CD8-positive, alpha-beta memory T cell (primary cell): ENCODE measurements around the gene RASSF3. TPM values are rescaled to one million over a fixed set of nuclear protein-coding genes. Genes with fewer than 3 reads are reported as not detected.
"Not testable (repeated sequence)": the region's sequence is repeated elsewhere in the genome, so short reads cannot be mapped to it uniquely, and the experiment has no call there.

Experiments
- CTCF ChIA-PET: fragments of 350-600 bp; sonication (Branson Sonifier 250); formaldehyde crosslinking; loops from one replicate; lab custom pipeline; 2021; ENCODE audit warnings: antibody characterized with exemption; lab: Charles Lee
- POLR2A ChIA-PET: fragments of 350-600 bp; sonication (Branson Sonifier 250); formaldehyde crosslinking; loops from one replicate; lab custom pipeline; 2021; ENCODE audit warnings: antibody characterized with exemption; lab: Charles Lee
- DNase-seq, 5 donors: peaks; one replicate each; pipeline versions ENCODE4 v3.0.0 to v3.0.0-alpha.2; 2020 to 2022; ENCODE audit warnings: mixed read lengths in 1 of 5
- H3K27ac ChIP-seq: one replicate; pipeline ENCODE4 v1.7.0; 2013; ENCODE audit warnings: low read depth, mild to moderate bottlenecking, low read length, moderate library complexity
- H3K27me3 ChIP-seq: 2 replicates; pipeline ENCODE4 v1.7.0; 2013; ENCODE audit warnings: low read length, mild to moderate bottlenecking; ENCODE audit not compliant: insufficient read depth, poor library complexity, severe bottlenecking
- H3K36me3 ChIP-seq: 2 replicates; pipeline ENCODE4 v1.7.0; 2013; ENCODE audit warnings: mild to moderate bottlenecking, low read length, moderate library complexity; ENCODE audit not compliant: insufficient read depth
- H3K4me1 ChIP-seq: 2 replicates; pipeline ENCODE4 v1.7.0; 2013; ENCODE audit warnings: mild to moderate bottlenecking, low read length, moderate library complexity; ENCODE audit not compliant: insufficient read depth
- H3K4me3 ChIP-seq: 2 replicates; pipeline ENCODE4 v1.7.0; 2013; ENCODE audit warnings: mild to moderate bottlenecking, low read length
- H3K9me3 ChIP-seq: 2 replicates; pipeline ENCODE4 v1.7.0; 2013; ENCODE audit warnings: mild to moderate bottlenecking, low read length
- H3K27ac Mint-ChIP-seq, 8 donors: one replicate each; pipeline ENCODE4 v1.8.0; 2020 to 2021; ENCODE audit warnings: mixed read lengths in 8 of 8, mild to moderate bottlenecking in 6 of 8, inconsistent platforms in 3 of 8, moderate library complexity in 3 of 8
- H3K27me3 Mint-ChIP-seq, 2 donors: one replicate each; pipeline ENCODE4 v1.8.0; 2020 to 2021; ENCODE audit warnings: mixed read lengths in 2 of 2, mild to moderate bottlenecking in 1 of 2, moderate library complexity in 1 of 2
- H3K36me3 Mint-ChIP-seq, 3 donors: one replicate each; pipeline ENCODE4 v1.8.0; 2020 to 2021; ENCODE audit warnings: mixed read lengths in 3 of 3, inconsistent platforms in 1 of 3, mild to moderate bottlenecking in 1 of 3
- H3K4me1 Mint-ChIP-seq, 3 donors: one replicate each; pipeline ENCODE4 v1.8.0; 2020 to 2021; ENCODE audit warnings: mixed read lengths in 3 of 3, inconsistent platforms in 1 of 3, mild to moderate bottlenecking in 1 of 3
- H3K4me3 Mint-ChIP-seq, 7 donors: one replicate each; pipeline ENCODE4 v1.8.0; 2020 to 2021; ENCODE audit warnings: mixed read lengths in 7 of 7, mild to moderate bottlenecking in 6 of 7, moderate library complexity in 4 of 7, inconsistent platforms in 2 of 7
- H3K9me3 Mint-ChIP-seq, 5 donors: one replicate each; pipeline ENCODE4 v1.8.0; 2020 to 2022; ENCODE audit warnings: mixed read lengths in 5 of 5, mild to moderate bottlenecking in 3 of 5, moderate library complexity in 2 of 5, inconsistent platforms in 1 of 5
- polyA plus RNA-seq: library from polyadenylated mRNA; unstranded; fragments of 300-500 nt; fragmentation: Illumina TruSeq; gene quantifications from one replicate; pipeline ENCODE4 v1.2.3, GENCODE V29; 2021
- total RNA-seq, 2 experiments: library from RNA; stranded (reverse); gene quantifications; one replicate each; pipeline ENCODE4 v1.2.3, GENCODE V29; 2021

RASSF3 gene
- total and polyA plus RNA-seq, 3 experiments from 2014 or later = 4.0 to 59.2 (median 58.2) TPM

GRCh38 chr12:64636856-64637255 is 26.6 kb downstream of the RASSF3 start:
- Mint-ChIP-seq H3K27ac (peak overlapping the region; percentile 16 to 91 (median 59)), H3K4me3 (peak overlapping the region in 2 of 7 donors; percentile 26 to 32), H3K36me3 (peaks cover 20 to 46% (median 22%) of the 10 kb centered on the region in 3 donors), H3K27me3 (no peaks in the 10 kb centered on the region), H3K4me1 (peaks cover 70 to 90% (median 86%) of the 10 kb centered on the region in 3 donors), H3K9me3 (peaks cover 0 to 7% (median 0%) of the 10 kb centered on the region in 5 donors)
- ChIA-PET CTCF (no interaction called here), POLR2A (no interaction called here)
- Histone ChIP-seq H3K4me3 (no peak overlapping the region), H3K27ac (no peak overlapping the region), H3K9me3 (no peaks in the 10 kb centered on the region), H3K27me3 (no peaks in the 10 kb centered on the region), H3K36me3 (peaks cover 8% of the 10 kb centered on the region), H3K4me1 (peaks cover 77% of the 10 kb centered on the region)
- no peak for DNase-seq

DNA sequence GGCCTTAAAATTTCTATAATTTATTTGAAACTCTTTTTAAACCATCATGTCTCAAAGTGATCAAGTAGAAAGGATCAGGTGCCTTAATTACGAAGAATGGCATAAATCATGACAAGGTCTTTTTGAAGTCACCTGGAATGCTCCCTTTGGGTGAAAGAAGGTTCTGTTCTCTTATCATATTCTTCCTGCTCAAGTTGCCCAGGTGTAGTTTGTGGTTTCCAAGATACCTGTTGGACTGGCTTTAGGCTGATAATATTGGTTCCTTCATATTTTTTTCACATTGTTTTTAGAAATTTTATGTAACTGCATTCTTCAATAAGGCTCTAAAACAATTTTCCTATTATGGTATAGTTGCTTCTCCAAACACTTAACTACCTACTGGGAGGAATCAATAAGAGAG is 29.2 kb downstream of the RASSF3 start:
- H3K9me3 ChIP-seq = no peaks in the 10 kb centered on the region
- peak overlapping the region in 6 of 8 donors; percentile 20 to 84 (median 54) for H3K27ac Mint-ChIP-seq
- H3K27me3 ChIP-seq = no peaks in the 10 kb centered on the region
- H3K27ac ChIP-seq = no peak overlapping the region
- peak overlapping the region in 3 of 7 donors; percentile 3 to 8 (median 5) for H3K4me3 Mint-ChIP-seq
- no peaks in the 10 kb centered on the region for H3K27me3 Mint-ChIP-seq
- POLR2A ChIA-PET = no interaction called here
- peaks cover 69% of the 10 kb centered on the region for H3K4me1 ChIP-seq
- peaks cover 4 to 28% (median 13%) of the 10 kb centered on the region in 3 donors for H3K36me3 Mint-ChIP-seq
- H3K36me3 ChIP-seq = peaks cover 7% of the 10 kb centered on the region
- H3K4me3 ChIP-seq = peak overlapping the region; percentile 1
- H3K4me1 Mint-ChIP-seq = peaks cover 67 to 88% (median 84%) of the 10 kb centered on the region in 3 donors
- H3K9me3 Mint-ChIP-seq = no peaks in the 10 kb centered on the region
- CTCF ChIA-PET = interaction anchor here (1.2 kb wide), 1 partner anchor 59 kb away, joined by 4 read pairs; no protein-coding TSS in a partner anchor
- DNase-seq = no peak

- POLR2A ChIA-PET = no interaction called here
Observed at GRCh38 chr12:64646318-64646717, 36.0 kb downstream of the RASSF3 start.

DNA sequence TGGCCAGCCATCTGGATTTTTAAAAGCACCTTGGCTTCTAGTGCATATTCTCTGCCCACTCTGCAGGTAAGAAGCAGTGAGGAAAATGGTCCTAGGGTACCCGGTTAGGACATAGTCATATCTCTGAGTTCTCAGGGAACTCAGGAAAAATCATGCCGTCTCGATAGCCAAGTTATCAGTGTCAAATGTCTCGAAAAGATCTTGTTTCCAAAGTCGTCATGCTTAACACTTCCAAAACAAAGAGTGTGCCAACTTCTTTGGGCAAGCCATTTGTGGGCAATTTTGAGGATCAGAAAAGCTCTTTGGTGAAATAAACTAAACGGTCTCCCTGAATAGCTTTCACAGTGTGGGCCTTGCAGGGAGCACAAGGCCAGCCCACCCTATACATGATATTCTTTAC is 39.2 kb downstream of the RASSF3 start:
- H3K4me1 Mint-ChIP-seq = peaks cover 72 to 88% (median 87%) of the 10 kb centered on the region in 3 donors
- H3K4me1 ChIP-seq = peaks cover 65% of the 10 kb centered on the region
- no peaks in the 10 kb centered on the region for H3K9me3 Mint-ChIP-seq
- POLR2A ChIA-PET = no interaction called here
- no peak for DNase-seq
- CTCF ChIA-PET = interaction anchor here (2.1 kb wide), 1 partner anchor 100 kb away, joined by 6 read pairs; no protein-coding TSS in a partner anchor
- peak overlapping the region in 4 of 8 donors; percentile 74 to 92 (median 83) for H3K27ac Mint-ChIP-seq
- H3K27ac ChIP-seq = no peak overlapping the region
- H3K27me3 Mint-ChIP-seq = no peaks in the 10 kb centered on the region
- H3K36me3 Mint-ChIP-seq = peaks cover 0 to 28% (median 6%) of the 10 kb centered on the region in 3 donors
- no peaks in the 10 kb centered on the region for H3K27me3 ChIP-seq
- no peaks in the 10 kb centered on the region for H3K9me3 ChIP-seq
- H3K4me3 ChIP-seq = no peak overlapping the region
- H3K4me3 Mint-ChIP-seq = no peak overlapping the region
- H3K36me3 ChIP-seq = no peaks in the 10 kb centered on the region

More at GRCh38 chr12:64646318-64646717, 36.0 kb downstream of the RASSF3 start:
- H3K4me1 Mint-ChIP-seq = peaks cover 69 to 87% (median 85%) of the 10 kb centered on the region in 3 donors
- no peak for DNase-seq
- peaks cover 0 to 27% (median 6%) of the 10 kb centered on the region in 3 donors for H3K36me3 Mint-ChIP-seq
- peaks cover 58% of the 10 kb centered on the region for H3K4me1 ChIP-seq
- no peak overlapping the region for H3K4me3 Mint-ChIP-seq
- no peaks in the 10 kb centered on the region for H3K9me3 Mint-ChIP-seq
- no peak overlapping the region for H3K4me3 ChIP-seq
- no peaks in the 10 kb centered on the region for H3K9me3 ChIP-seq
- no peaks in the 10 kb centered on the region for H3K27me3 ChIP-seq
- peaks cover 3% of the 10 kb centered on the region for H3K36me3 ChIP-seq
- H3K27ac ChIP-seq = no peak overlapping the region
- no peaks in the 10 kb centered on the region for H3K27me3 Mint-ChIP-seq
- H3K27ac Mint-ChIP-seq = peak overlapping the region in 7 of 8 donors; percentile 42 to 89 (median 70)
- CTCF ChIA-PET = no interaction called here

DNA sequence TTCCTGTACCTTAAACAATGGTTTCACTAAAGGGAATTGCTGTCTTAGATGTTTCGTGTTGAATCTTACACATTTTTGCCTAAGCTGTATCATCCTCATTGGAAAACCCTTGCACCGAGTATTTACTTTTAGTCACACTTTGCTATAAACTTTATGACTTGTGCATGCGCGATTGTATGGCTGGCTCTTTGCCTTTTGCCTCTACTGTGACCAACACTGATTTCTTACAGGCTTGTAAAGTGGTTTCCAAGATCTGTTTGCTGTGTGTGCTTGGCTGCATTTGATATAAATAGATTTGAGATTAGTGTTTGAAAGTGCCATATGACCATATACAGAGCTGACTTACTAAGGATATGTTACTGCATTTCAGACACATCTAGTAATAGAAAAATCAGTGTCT is 40.5 kb downstream of the RASSF3 start:
- CTCF ChIA-PET = interaction anchor here (1.6 kb wide), 1 partner anchor 10 kb away, joined by 4 read pairs; no protein-coding TSS in a partner anchor

GRCh38 chr12:64652346-64652745 is 42.1 kb downstream of the RASSF3 start:
- Mint-ChIP-seq H3K27ac (peak overlapping the region; percentile 55 to 90 (median 80)), H3K4me1 (peaks cover 71 to 90% (median 87%) of the 10 kb centered on the region in 3 donors), H3K4me3 (no peak overlapping the region), H3K27me3 (no peaks in the 10 kb centered on the region), H3K36me3 (peaks cover 0 to 40% (median 9%) of the 10 kb centered on the region in 3 donors), H3K9me3 (no peaks in the 10 kb centered on the region)
- POLR2A ChIA-PET = no interaction called here
- no peak for DNase-seq
- Histone ChIP-seq H3K4me1 (peaks cover 69% of the 10 kb centered on the region), H3K36me3 (no peaks in the 10 kb centered on the region), H3K4me3 (no peak overlapping the region), H3K27ac (no peak overlapping the region), H3K9me3 (no peaks in the 10 kb centered on the region), H3K27me3 (no peaks in the 10 kb centered on the region)
- CTCF ChIA-PET = interaction anchor here (1.6 kb wide), 1 partner anchor 9 kb away, joined by 4 read pairs; no protein-coding TSS in a partner anchor

More for the DNA sequence above, 40.5 kb downstream of the RASSF3 start:
- Mint-ChIP-seq H3K4me1 (peaks cover 68 to 87% (median 83%) of the 10 kb centered on the region in 3 donors), H3K27ac (peak overlapping the region; percentile 2 to 92 (median 44)), H3K36me3 (peaks cover 0 to 29% (median 6%) of the 10 kb centered on the region in 3 donors), H3K27me3 (no peaks in the 10 kb centered on the region), H3K9me3 (no peaks in the 10 kb centered on the region), H3K4me3 (peak overlapping the region in 3 of 7 donors; percentile 6 to 32 (median 32))
- no peaks in the 10 kb centered on the region for H3K27me3 ChIP-seq
- H3K9me3 ChIP-seq = no peaks in the 10 kb centered on the region
- POLR2A ChIA-PET = interaction anchor here (1.4 kb wide), 1 partner anchor 19 kb away, joined by 5 read pairs; no protein-coding TSS in a partner anchor
- H3K4me3 ChIP-seq = no peak overlapping the region
- H3K4me1 ChIP-seq = peaks cover 64% of the 10 kb centered on the region
- DNase-seq = no peak
- no peak overlapping the region for H3K27ac ChIP-seq
- H3K36me3 ChIP-seq = no peaks in the 10 kb centered on the region

GRCh38 chr12:64653123-64653522 is 42.8 kb downstream of the RASSF3 start:
- peaks cover 70% of the 10 kb centered on the region for H3K4me1 ChIP-seq
- H3K27ac Mint-ChIP-seq = peak overlapping the region; percentile 17 to 90 (median 78)
- H3K36me3 Mint-ChIP-seq = peaks cover 0 to 42% (median 7%) of the 10 kb centered on the region in 3 donors
- ChIA-PET POLR2A (interaction anchor here (2.0 kb wide), 1 partner anchor 29 kb away, joined by 6 read pairs; no protein-coding TSS in a partner anchor), CTCF (no interaction called here)
- no peaks in the 10 kb centered on the region for H3K27me3 Mint-ChIP-seq
- peaks cover 73 to 92% (median 89%) of the 10 kb centered on the region in 3 donors for H3K4me1 Mint-ChIP-seq
- H3K9me3 Mint-ChIP-seq = no peaks in the 10 kb centered on the region
- H3K36me3 ChIP-seq = no peaks in the 10 kb centered on the region
- no peaks in the 10 kb centered on the region for H3K9me3 ChIP-seq
- H3K27ac ChIP-seq = no peak overlapping the region
- H3K4me3 ChIP-seq = no peak overlapping the region
- DNase-seq = no peak
- no peaks in the 10 kb centered on the region for H3K27me3 ChIP-seq
- peak overlapping the region in 1 of 7 donors; percentile 46 for H3K4me3 Mint-ChIP-seq

- not testable (repeated sequence) for H3K27me3 ChIP-seq, H3K4me3 ChIP-seq, DNase-seq, H3K36me3 ChIP-seq, H3K9me3 Mint-ChIP-seq, H3K27ac ChIP-seq, H3K27me3 Mint-ChIP-seq, H3K9me3 ChIP-seq
- Mint-ChIP-seq H3K4me1 (peaks cover 77 to 95% (median 92%) of the 10 kb centered on the region in 3 donors), H3K27ac (peak overlapping the region; percentile 41 to 98 (median 78)), H3K4me3 (peak overlapping the region in 3 of 7 donors; percentile 11 to 52 (median 35)), H3K36me3 (peaks cover 0 to 45% (median 9%) of the 10 kb centered on the region in 3 donors)
- H3K4me1 ChIP-seq = peaks cover 76% of the 10 kb centered on the region
- POLR2A ChIA-PET = interaction anchor here (2.0 kb wide), 1 partner anchor 28 kb away, joined by 6 read pairs; no protein-coding TSS in a partner anchor
- CTCF ChIA-PET = interaction anchor here (1.2 kb wide), 1 partner anchor 105 kb away, joined by 3 read pairs; no protein-coding TSS in a partner anchor
Observed at GRCh38 chr12:64653907-64654306, 43.6 kb downstream of the RASSF3 start.
